SK-N-SH treated with all-trans-retinoic acid at 6 μM for 48 hours (cell line): ENCODE results near the gene ARFRP1.

Experiments used
- ATAC-seq: fragments of 200-7000 bp; cut with Tn5 transposase; 3 replicates; pipeline ENCODE4 v1.9.1; 2020; ENCODE audit warnings: mild to moderate bottlenecking, moderate library complexity
- ARNTL ChIP-seq: fragments of 450-650 bp; formaldehyde crosslinking; IDR thresholded peaks from 2 replicates; pipeline ENCODE4 v1.5.0; 2020; ENCODE audit warnings: low read depth, mild to moderate bottlenecking, moderate library complexity, borderline replicate concordance
- CREB5 ChIP-seq: fragments of 250-450 bp; sonication (Bioruptor Pico); IDR thresholded peaks from 2 replicates; pipeline ENCODE4 v1.5.1; 2020; ENCODE audit warnings: low read depth, mild to moderate bottlenecking, moderate library complexity
- CSDC2 ChIP-seq: fragments of 250-450 bp; sonication (Bioruptor Pico); IDR thresholded peaks from 2 replicates; pipeline ENCODE4 v1.5.0; 2020; ENCODE audit warnings: mild to moderate bottlenecking, moderate library complexity
- ESRRG ChIP-seq: fragments of 250-450 bp; sonication (Bioruptor Pico); IDR thresholded peaks from 2 replicates; pipeline ENCODE4 v1.6.1; 2021; ENCODE audit warnings: mild to moderate bottlenecking
- GLIS3 ChIP-seq: fragments of 250-450 bp; sonication (Bioruptor Pico); IDR thresholded peaks from 2 replicates; pipeline ENCODE4 v1.5.0; 2020; ENCODE audit warnings: mild to moderate bottlenecking, moderate library complexity
- OSR1 ChIP-seq: fragments of 250-450 bp; sonication (Bioruptor Pico); IDR thresholded peaks from 2 replicates; pipeline ENCODE4 v1.8.0; 2022; ENCODE audit warnings: moderate library complexity, mild to moderate bottlenecking, inconsistent platforms
- PPARA ChIP-seq: fragments of 250-450 bp; sonication (Bioruptor Pico); IDR thresholded peaks from 2 replicates; pipeline ENCODE4 v1.5.0; 2020; ENCODE audit warnings: mild to moderate bottlenecking, borderline replicate concordance
- RARB ChIP-seq: fragments of 250-450 bp; sonication (Bioruptor Pico); IDR thresholded peaks from 2 replicates; pipeline ENCODE4 v1.8.0; 2021; ENCODE audit warnings: mild to moderate bottlenecking, moderate library complexity
- SNAI2 ChIP-seq: fragments of 250-450 bp; sonication (Bioruptor Pico); IDR thresholded peaks from 2 replicates; pipeline ENCODE4 v1.5.0; 2020; ENCODE audit warnings: mild to moderate bottlenecking, moderate library complexity
- TSHZ2 ChIP-seq: fragments of 250-450 bp; sonication (Bioruptor Pico); IDR thresholded peaks from 2 replicates; pipeline ENCODE4 v1.5.0; 2020; ENCODE audit warnings: mild to moderate bottlenecking, moderate library complexity
- ZC3H10 ChIP-seq: fragments of 250-450 bp; sonication (Bioruptor Pico); IDR thresholded peaks from 2 replicates; pipeline ENCODE4 v1.5.1; 2021; ENCODE audit warnings: mild to moderate bottlenecking, moderate library complexity
- ZFP30 ChIP-seq: fragments of 450-650 bp; formaldehyde crosslinking; IDR thresholded peaks from 2 replicates; pipeline ENCODE4 v1.5.0; 2022; ENCODE audit warnings: mild to moderate bottlenecking, moderate library complexity
- ZNF565 ChIP-seq: fragments of 450-650 bp; formaldehyde crosslinking; conservative IDR thresholded peaks from 2 replicates; pipeline ENCODE4 v1.5.0; 2020; ENCODE audit warnings: low read depth, mild to moderate bottlenecking, moderate library complexity
- ZNF8 ChIP-seq: fragments of 450-650 bp; formaldehyde crosslinking; IDR thresholded peaks from 2 replicates; pipeline ENCODE4 v1.5.0; 2020; ENCODE audit warnings: mild to moderate bottlenecking, moderate library complexity
- TF ChIP-seq, protein P1 (sequence below): fragments of 250-450 bp; sonication (Bioruptor Pico); IDR thresholded peaks from 2 replicates; pipeline ENCODE4 v1.5.1; 2021; ENCODE audit warnings: mild to moderate bottlenecking, moderate library complexity
- TF ChIP-seq, protein P2 (sequence below): fragments of 250-450 bp; sonication (Bioruptor Pico); IDR thresholded peaks from 2 replicates; pipeline ENCODE4 v1.8.0; 2021; ENCODE audit warnings: low read depth, mild to moderate bottlenecking, moderate library complexity, borderline replicate concordance

The ARFRP1 gene

DNA sequence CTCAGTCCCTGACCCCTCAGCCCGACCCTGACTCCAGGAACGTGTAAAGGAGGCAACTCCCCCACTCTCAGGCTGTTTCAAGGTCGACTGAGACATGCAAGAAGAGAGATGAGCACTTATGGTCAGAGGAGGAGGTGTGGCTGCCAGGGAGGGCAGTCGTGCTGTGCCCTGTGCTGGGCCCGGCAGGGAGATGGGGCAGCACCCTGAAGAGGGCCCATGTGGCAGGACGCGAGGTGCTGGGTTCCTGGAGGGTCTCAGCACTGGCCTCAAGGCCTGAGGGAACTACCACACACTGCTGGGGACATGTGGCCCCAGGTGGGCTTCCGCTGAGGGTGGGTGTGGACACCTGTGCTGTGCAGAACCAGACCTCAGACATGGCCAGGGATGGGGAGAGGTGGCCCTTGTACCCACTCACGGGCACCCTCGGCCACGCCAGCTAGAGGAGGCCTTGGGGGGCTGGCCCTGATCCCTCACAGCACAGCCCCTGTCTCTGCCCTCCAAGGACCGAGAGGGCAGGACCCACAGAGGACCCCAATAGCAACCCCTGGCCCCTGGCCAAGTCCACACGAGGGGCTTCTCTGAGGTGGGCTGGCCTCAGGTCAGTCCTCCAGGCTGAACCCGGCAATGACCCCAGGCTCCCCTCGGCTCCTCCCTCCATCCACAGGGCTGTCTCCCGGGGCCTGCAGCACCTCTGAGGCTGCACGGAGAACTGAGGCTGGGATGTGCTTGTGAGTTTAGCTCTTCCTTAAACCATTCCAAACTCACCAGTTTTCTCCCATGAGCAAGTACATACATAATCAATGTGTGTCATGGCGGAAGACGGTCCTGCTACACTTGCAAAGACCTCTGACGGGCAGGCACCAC lies 40.5 kb upstream of the ARFRP1 start:
- ATAC-seq: no peak

DNA sequence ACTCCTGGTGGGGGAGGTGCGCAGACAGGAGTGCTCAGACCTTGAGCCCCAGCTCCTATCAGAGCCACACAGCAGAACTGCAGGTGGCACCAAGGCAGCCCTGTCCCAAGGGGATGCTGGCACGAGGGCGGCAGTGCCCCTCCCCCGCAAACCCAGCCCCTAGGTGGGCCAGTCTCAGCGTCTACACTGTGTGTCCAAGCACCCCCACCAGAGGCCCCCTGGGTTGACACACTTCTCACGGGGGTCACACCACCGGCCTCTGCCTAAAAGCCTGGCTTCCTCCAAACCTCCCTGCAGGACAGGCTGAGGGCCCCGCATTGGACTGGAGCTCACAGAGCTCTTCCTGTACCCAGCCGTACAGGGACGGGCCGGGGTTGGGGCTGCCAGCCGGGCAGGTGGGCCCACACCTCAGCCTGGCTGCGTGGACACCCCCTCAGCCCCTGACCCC lies 39.9 kb upstream of the ARFRP1 start:
- no peak for TF ChIP-seq TSHZ2 (CRISPR knock-in tag)
- TF ChIP-seq, protein P1, sequence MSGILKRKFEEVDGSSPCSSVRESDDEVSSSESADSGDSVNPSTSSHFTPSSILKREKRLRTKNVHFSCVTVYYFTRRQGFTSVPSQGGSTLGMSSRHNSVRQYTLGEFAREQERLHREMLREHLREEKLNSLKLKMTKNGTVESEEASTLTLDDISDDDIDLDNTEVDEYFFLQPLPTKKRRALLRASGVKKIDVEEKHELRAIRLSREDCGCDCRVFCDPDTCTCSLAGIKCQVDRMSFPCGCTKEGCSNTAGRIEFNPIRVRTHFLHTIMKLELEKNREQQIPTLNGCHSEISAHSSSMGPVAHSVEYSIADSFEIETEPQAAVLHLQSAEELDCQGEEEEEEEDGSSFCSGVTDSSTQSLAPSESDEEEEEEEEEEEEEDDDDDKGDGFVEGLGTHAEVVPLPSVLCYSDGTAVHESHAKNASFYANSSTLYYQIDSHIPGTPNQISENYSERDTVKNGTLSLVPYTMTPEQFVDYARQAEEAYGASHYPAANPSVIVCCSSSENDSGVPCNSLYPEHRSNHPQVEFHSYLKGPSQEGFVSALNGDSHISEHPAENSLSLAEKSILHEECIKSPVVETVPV (CRISPR knock-in tag): no peak
- TF ChIP-seq ZNF565 (CRISPR knock-in tag): no peak
- TF ChIP-seq PPARA: no peak
- no peak for TF ChIP-seq CREB5 (CRISPR knock-in tag)

More for the DNA sequence above, 40.5 kb upstream of the ARFRP1 start:
- TF ChIP-seq ZNF8 (CRISPR knock-in tag) (no peak), GLIS3 (CRISPR knock-in tag) (no peak), CREB5 (CRISPR knock-in tag) (no peak), PPARA (no peak), CSDC2 (CRISPR knock-in tag) (no peak), RARB (no peak), ZC3H10 (CRISPR knock-in tag) (no peak), ESRRG (no peak), ZFP30 (CRISPR knock-in tag) (no peak), OSR1 (CRISPR knock-in tag) (no peak), TSHZ2 (CRISPR knock-in tag) (no peak), ARNTL (no peak), SNAI2 (no peak)
- TF ChIP-seq, protein P1 (CRISPR knock-in tag): no peak
- TF ChIP-seq, protein P2, sequence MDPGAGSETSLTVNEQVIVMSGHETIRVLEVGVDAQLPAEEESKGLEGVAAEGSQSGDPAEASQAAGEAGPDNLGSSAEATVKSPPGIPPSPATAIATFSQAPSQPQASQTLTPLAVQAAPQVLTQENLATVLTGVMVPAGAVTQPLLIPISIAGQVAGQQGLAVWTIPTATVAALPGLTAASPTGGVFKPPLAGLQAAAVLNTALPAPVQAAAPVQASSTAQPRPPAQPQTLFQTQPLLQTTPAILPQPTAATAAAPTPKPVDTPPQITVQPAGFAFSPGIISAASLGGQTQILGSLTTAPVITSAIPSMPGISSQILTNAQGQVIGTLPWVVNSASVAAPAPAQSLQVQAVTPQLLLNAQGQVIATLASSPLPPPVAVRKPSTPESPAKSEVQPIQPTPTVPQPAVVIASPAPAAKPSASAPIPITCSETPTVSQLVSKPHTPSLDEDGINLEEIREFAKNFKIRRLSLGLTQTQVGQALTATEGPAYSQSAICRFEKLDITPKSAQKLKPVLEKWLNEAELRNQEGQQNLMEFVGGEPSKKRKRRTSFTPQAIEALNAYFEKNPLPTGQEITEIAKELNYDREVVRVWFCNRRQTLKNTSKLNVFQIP: no peak
- TF ChIP-seq, all 23 proteins: peak for 0

More for the DNA sequence above, 39.9 kb upstream of the ARFRP1 start:
- ATAC-seq: no peak
